HCT116 (cell line): ENCODE data around the gene DNAAF1.

Experiments used
- ATF3 ChIP-seq: IDR thresholded peaks from 2 replicates; pipeline ENCODE4 v1.6.1; 2012
- CBX3 ChIP-seq: IDR thresholded peaks from 2 replicates; pipeline ENCODE4 v1.6.1; 2012; ENCODE audit warnings: low read depth
- CTCF ChIP-seq, 3 experiments: fragments of 200-600 bp in 1 of 3; sonication (generic) in 1 of 3; IDR thresholded peaks in 2 of 3; conservative IDR thresholded peaks in 1 of 3; 2 replicates each; pipeline ENCODE4 v1.5.1; 2012 to 2017; ENCODE audit warnings: low read depth in 2 of 3, low read length in 2 of 3, antibody characterized with exemption in 1 of 3, borderline replicate concordance in 1 of 3, control low read depth in 1 of 3, mild to moderate bottlenecking in 1 of 3, mixed read lengths in 1 of 3, mixed run types in 1 of 3, moderate library complexity in 1 of 3; ENCODE audit not compliant: insufficient read depth in 1 of 3
- EGR1 ChIP-seq: IDR thresholded peaks from 2 replicates; pipeline ENCODE4 v1.6.1; 2012; ENCODE audit warnings: low read depth
- EZH2 ChIP-seq: fragments of 200-600 bp; sonication (generic); IDR thresholded peaks from 2 replicates; pipeline ENCODE4 v1.6.1; 2017; ENCODE audit warnings: antibody characterized with exemption, mixed run types
- EZH2phosphoT487 ChIP-seq: fragments of 200-600 bp; IDR thresholded peaks from 2 replicates; pipeline ENCODE4 v1.6.1; 2018; ENCODE audit warnings: antibody characterized with exemption, borderline replicate concordance
- POLR2A ChIP-seq: IDR thresholded peaks from 2 replicates; pipeline ENCODE4 v1.7.0; 2011; ENCODE audit warnings: borderline replicate concordance; ENCODE audit not compliant: insufficient read depth, insufficient read length; ENCODE audit errors: extremely low read depth
- SIN3A ChIP-seq: IDR thresholded peaks from 2 replicates; pipeline ENCODE4 v1.6.1; 2012; ENCODE audit warnings: low read depth
- SP1 ChIP-seq: IDR thresholded peaks from 2 replicates; pipeline ENCODE4 v1.6.1; 2012; ENCODE audit warnings: low read depth
- TCF7L2 ChIP-seq: IDR thresholded peaks from 2 replicates; pipeline ENCODE4 v1.7.0; 2011; ENCODE audit warnings: borderline replicate concordance, inconsistent platforms; ENCODE audit not compliant: insufficient read depth, insufficient read length; ENCODE audit errors: extremely low read depth
- ZNF274 ChIP-seq: fragments of 200-500 bp; sonication (Bioruptor generic); IDR thresholded peaks from 2 replicates; pipeline ENCODE4 v1.6.1; 2014; ENCODE audit warnings: mild to moderate bottlenecking, low read depth, low read length, inconsistent platforms
- TF ChIP-seq, protein P1 (sequence below): IDR thresholded peaks from 2 replicates; pipeline ENCODE4 v1.6.1; 2012; ENCODE audit warnings: low read depth
- TF ChIP-seq, protein P2 (sequence below): IDR thresholded peaks from 2 replicates; pipeline ENCODE4 v1.6.1; 2012

GRCh38 chr16:84207251-84207650, 62.1 kb downstream of the DNAAF1 start:
- TF ChIP-seq CBX3 (no peak), EZH2phosphoT487 (no peak), CTCF (IDR thresholded peaks at IDR 0.05 in 2 of 3, conservative IDR thresholded peaks at IDR 0.05 in 1 of 3; ENCODE audit: borderline replicate concordance in 1 of 3, insufficient read depth in 1 of 3, low read depth in 2 of 3, low read length in 2 of 3) (no peak), EZH2 (no peak), POLR2A (no peak), SIN3A (no peak), TCF7L2 (no peak), ATF3 (no peak), SP1 (no peak), ZNF274 (no peak), EGR1 (no peak)
- TF ChIP-seq, protein P1, sequence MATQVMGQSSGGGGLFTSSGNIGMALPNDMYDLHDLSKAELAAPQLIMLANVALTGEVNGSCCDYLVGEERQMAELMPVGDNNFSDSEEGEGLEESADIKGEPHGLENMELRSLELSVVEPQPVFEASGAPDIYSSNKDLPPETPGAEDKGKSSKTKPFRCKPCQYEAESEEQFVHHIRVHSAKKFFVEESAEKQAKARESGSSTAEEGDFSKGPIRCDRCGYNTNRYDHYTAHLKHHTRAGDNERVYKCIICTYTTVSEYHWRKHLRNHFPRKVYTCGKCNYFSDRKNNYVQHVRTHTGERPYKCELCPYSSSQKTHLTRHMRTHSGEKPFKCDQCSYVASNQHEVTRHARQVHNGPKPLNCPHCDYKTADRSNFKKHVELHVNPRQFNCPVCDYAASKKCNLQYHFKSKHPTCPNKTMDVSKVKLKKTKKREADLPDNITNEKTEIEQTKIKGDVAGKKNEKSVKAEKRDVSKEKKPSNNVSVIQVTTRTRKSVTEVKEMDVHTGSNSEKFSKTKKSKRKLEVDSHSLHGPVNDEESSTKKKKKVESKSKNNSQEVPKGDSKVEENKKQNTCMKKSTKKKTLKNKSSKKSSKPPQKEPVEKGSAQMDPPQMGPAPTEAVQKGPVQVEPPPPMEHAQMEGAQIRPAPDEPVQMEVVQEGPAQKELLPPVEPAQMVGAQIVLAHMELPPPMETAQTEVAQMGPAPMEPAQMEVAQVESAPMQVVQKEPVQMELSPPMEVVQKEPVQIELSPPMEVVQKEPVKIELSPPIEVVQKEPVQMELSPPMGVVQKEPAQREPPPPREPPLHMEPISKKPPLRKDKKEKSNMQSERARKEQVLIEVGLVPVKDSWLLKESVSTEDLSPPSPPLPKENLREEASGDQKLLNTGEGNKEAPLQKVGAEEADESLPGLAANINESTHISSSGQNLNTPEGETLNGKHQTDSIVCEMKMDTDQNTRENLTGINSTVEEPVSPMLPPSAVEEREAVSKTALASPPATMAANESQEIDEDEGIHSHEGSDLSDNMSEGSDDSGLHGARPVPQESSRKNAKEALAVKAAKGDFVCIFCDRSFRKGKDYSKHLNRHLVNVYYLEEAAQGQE = no peak
- TF ChIP-seq, protein P2, sequence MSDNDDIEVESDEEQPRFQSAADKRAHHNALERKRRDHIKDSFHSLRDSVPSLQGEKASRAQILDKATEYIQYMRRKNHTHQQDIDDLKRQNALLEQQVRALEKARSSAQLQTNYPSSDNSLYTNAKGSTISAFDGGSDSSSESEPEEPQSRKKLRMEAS = no peak
